NT2/D1 (cell line): ENCODE data around the gene BCL2.

Experiments
- YY1 ChIP-seq: IDR thresholded peaks from 2 replicates; pipeline ENCODE4 v1.6.1; 2011; ENCODE audit not compliant: insufficient read length, insufficient read depth
- ZNF274 ChIP-seq: IDR thresholded peaks from 2 replicates; pipeline ENCODE4 v1.6.1; 2011; ENCODE audit warnings: mild to moderate bottlenecking, low read depth, low read length

DNA sequence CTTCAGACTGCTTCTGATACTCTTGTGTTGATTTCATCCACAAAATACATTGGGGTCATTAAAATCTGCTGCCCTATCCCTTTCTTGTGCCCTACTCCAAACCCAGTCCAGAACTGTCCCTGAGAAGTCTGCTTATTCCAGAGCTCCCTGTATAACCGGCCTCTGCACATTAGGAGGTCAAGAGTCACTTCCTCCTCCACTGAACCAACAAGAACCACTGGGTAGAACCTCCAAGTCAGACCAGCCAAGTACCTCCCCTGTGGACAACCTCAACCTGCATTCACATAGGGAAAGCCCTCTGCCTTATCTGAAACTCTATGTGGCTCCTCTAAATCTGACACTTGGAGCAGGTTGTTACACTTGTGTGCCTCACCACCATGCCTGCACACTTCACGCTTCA lies 25.3 kb upstream of the BCL2 start:
- no peak for TF ChIP-seq YY1
- no peak for TF ChIP-seq ZNF274
